ENCODE measurements around the gene CES5A.
"Not testable (repeated sequence)": the region's sequence is repeated elsewhere in the genome, so short reads cannot be mapped to it uniquely, and the experiment has no call there.

The CES5A gene

DNA sequence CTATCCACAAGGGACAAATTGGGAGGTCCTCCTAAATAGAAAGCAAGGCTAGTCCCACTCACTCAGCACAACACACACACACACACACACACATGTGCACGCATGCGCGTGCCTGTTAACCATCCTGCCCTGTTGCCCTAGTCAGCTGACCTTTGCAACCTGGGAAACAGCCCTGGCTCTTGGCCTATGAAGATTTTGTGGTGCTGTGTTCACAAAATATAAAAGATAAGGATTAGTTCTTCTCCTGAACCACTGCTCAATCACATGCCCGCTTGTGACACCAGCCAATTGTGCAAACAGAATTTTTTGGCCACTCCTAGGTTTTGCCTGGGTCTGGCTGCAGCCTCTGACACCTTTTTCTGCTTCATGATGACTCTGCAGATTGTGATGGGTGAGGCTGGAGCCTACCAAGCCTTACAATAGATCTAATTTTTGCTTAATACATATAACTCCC is 39.0 kb downstream of the CES5A start:
- DNase-seq (ENCODE audit: low spot score): no peak
- Histone ChIP-seq H3K4me3 (no peak overlapping the region), H3K27ac (peak overlapping the region in 1 of 2 donors; percentile 28)
- TF ChIP-seq, protein P1, sequence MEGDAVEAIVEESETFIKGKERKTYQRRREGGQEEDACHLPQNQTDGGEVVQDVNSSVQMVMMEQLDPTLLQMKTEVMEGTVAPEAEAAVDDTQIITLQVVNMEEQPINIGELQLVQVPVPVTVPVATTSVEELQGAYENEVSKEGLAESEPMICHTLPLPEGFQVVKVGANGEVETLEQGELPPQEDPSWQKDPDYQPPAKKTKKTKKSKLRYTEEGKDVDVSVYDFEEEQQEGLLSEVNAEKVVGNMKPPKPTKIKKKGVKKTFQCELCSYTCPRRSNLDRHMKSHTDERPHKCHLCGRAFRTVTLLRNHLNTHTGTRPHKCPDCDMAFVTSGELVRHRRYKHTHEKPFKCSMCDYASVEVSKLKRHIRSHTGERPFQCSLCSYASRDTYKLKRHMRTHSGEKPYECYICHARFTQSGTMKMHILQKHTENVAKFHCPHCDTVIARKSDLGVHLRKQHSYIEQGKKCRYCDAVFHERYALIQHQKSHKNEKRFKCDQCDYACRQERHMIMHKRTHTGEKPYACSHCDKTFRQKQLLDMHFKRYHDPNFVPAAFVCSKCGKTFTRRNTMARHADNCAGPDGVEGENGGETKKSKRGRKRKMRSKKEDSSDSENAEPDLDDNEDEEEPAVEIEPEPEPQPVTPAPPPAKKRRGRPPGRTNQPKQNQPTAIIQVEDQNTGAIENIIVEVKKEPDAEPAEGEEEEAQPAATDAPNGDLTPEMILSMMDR (IDR thresholded peaks at IDR 0.05): no peak

DNA sequence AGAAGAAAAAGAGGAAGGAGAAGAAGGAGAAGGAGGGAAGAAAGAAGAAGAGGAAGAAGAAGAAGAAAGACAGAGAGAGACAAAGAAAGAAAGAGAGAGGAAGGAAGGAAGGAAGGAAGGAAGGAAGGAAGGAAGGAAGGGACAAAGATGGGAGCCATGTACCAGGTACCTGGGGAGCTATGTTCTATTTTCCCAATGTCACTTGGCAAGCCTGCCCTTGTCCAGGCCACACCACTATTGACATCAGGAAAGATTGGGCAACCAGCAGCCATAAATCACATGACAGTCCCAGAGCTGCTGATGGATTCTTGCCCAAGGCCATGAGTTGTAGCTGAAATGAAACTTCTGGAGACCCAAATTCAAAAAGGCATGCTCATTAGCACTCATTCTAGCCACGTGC is 39.6 kb downstream of the CES5A start:
- DNase-seq (ENCODE audit: low spot score): no peak

DNA sequence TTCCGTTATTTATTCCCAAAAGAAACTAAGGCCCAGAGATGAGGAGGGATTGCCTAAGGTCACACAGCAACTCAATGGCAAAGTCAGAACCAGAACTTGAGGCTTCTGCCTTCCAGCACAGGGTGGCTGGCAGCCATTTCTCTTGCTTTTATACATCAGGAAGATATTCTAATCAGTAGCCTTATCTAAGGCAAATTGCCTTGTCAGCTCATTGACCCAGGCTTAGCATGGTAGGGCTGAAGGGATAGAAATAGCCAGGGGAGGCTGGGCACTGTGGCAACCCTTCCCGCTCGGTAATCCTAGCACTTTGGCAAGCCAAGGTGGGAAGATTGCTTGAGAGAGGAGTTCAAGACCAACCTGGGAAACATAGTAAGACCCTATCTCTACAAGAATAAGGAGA is 40.0 kb downstream of the CES5A start:
- DNase-seq (ENCODE audit: low spot score); H3K4me3 ChIP-seq; H3K27ac ChIP-seq: not testable (repeated sequence)

More for the DNA sequence above, 39.6 kb downstream of the CES5A start:
- H3K4me3 ChIP-seq: no peak overlapping the region
- peak overlapping the region in 1 of 2 donors; percentile 23 for H3K27ac ChIP-seq
- TF ChIP-seq, protein P1 (IDR thresholded peaks at IDR 0.05): no peak

DNA sequence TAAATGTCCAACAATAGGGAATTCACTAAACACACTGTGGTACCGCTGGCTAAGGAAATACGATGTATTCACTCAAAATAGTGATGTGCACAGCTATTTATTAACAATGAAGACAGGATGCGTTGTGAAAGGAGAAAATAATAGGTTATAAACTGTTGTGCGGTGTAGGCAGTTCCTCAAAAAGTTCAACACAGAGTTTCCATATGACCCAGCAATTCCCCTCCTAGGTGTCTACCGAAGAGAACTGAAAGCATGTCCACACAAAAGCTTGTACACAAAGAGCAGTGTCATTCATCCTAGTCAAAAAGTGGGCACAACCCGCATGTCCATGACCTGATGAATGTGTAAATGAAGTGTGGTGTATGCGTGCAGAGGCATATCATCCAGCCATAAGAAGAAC is 41.1 kb downstream of the CES5A start:
- DNase-seq (ENCODE audit: low spot score): no peak
- Histone ChIP-seq H3K27ac (no peak overlapping the region), H3K4me3 (no peak overlapping the region)
- TF ChIP-seq, protein P1 (IDR thresholded peaks at IDR 0.05): no peak

DNA sequence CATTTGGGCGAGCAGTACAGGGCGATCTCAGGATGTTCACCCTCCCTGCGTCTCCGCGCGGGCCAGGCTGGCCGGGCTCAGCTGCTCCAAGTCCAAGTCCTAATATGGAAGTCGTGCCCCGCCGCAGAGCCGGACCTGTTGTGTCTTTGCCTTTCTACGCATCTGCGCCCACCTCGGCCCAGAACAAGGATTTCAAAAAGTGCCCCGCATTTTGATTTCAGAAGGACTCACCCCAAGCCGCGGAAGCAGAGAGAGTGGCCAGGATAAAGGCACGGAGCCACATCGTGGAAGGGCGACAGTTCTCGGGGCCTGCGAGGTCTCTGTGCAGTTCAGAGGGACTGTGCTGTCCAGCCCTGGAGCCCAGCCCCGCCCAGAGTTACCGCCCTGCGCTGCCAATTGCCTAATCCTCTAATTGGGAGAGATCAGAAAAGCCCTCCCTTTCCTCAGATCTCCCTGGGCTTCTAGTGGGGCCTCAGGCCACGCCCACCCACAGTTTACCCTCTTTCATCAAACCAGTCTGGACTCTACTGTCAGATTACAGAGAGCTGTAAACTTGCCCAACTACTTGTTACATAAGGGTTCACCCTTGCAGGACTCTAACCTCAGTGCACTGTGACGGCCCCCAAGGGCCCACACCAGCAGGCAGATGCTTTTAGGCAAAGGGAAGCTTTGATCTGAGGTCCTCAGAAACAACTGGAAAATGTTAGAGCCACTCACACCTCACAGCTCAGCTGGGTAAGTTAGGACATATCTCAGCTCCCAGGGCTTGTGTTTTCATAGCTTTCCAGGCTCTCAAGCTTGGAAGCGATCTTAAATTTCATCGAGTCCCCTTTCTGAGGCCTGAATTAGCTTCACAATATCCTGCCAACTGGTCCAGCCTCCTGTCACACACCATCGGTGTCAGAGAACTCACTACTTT is 42.1 kb downstream of the CES5A start, which contains the start of gene CES1:
Gene CES1 (minus strand): TSS at position 324 of the 919 bp plus-strand sequence. CDS start 41 bp downstream, at position 283.
- peak within 1 kb of the TSS in 1 of 2 donors; percentile 16 for H3K27ac ChIP-seq
- H3K4me3 ChIP-seq: peak within 1 kb of the TSS; percentile 40
- peak; percentile 76 for DNase-seq (ENCODE audit: low spot score)
- TF ChIP-seq, protein P1 (IDR thresholded peaks at IDR 0.05): no peak

DNA sequence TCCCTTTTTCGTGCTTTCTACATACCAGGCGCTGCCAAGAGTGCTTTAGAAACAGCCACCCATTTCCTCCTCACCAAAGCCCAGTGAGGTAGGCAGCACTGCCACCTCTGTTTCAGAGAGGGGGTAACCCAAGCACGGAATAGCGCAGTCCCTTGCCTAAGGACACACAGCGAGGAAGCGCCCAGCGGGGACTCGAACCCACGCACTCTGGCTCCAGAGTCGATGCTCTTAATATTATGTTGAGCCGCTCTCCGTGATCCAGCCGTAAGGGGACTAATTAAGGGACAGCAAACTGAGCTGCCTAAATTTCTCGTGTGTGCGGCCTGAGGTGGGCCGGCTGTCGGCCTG is 42.8 kb downstream of the CES5A start:
- TF ChIP-seq, protein P1 (IDR thresholded peaks at IDR 0.05): no peak
- DNase-seq (ENCODE audit: low spot score): no peak
- Histone ChIP-seq H3K27ac (peak overlapping the region in 1 of 2 donors; percentile 16), H3K4me3 (peak overlapping the region; percentile 40)

DNA sequence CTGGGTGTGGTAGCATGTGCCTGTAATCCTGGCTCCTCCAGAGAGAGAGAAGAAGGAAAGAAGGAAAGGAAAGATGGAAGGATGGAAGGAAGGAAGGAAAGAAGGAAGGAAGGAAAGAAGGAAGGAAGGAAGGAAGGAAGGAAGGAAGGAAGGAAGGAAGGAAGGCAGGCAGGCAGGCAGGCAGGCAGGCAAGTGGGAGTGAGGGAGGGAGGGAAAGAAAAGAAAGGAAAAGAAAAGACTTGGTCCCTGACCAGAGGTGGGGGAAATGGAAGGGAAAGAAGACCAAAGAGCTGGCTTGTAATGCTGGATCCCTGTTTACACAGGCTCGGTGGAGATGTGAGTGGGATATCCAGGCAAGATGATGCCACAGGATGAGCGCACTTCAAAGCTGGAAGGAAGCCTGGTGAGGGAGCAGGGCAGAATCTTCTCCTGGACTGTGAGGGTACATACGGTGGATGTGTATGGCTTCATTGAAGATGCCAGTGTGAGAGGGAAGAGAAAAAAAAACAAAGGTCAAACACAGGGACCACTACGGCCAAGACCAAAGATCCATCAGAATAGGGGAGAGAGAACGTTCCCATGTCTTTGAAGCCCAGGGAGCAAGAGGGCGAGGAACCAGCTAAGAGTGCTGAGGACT is 44.4 kb downstream of the CES5A start:
- Histone ChIP-seq H3K27ac (no peak overlapping the region), H3K4me3 (no peak overlapping the region)
- TF ChIP-seq, protein P1 (IDR thresholded peaks at IDR 0.05): no peak
- peak; percentile 36 for DNase-seq (ENCODE audit: low spot score)

DNA sequence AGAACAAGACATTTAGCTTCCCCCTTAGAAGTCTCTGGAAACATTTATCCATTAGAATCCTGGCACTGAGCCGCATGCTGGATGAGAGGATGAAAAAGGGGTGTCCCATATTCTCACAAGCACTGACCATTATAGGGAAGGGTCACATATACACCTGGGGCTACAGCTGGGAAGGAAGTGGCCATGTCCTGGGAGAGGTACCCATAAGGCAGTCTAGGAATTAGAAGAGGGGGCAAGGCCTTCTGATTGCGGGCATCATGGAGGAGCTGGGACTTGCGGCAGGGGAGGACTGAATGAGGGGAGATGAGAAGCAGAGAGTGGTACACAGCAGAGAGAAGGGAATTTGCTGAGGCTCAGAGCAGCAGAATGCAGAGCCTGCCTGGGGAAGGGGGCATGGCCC is 45.9 kb downstream of the CES5A start:
- not testable (repeated sequence) for H3K27ac ChIP-seq, H3K4me3 ChIP-seq
- DNase-seq (ENCODE audit: low spot score): peak; percentile 55

All from coronary artery (tissue), 2 donors.